Body of pancreas (tissue), 4 donors: Measurements from ENCODE around the gene COLEC11.

Experiments used
- CTCF ChIP-seq, 7 experiments: fragments of 450-650 bp in 4 of 7; fragments of 200-600 bp in 3 of 7; sonication (generic) in 3 of 7; IDR thresholded peaks; one replicate each; pipeline ENCODE4 v1.5.1; 2016 to 2019; ENCODE audit warnings: antibody characterized with exemption in 7 of 7
- POLR2A ChIP-seq, 3 donors: fragments of 450-650 bp; IDR thresholded peaks; one replicate each; pipeline ENCODE4 v1.6.1; 2016; ENCODE audit warnings: antibody characterized with exemption in 3 of 3, mild to moderate bottlenecking in 2 of 3

DNA sequence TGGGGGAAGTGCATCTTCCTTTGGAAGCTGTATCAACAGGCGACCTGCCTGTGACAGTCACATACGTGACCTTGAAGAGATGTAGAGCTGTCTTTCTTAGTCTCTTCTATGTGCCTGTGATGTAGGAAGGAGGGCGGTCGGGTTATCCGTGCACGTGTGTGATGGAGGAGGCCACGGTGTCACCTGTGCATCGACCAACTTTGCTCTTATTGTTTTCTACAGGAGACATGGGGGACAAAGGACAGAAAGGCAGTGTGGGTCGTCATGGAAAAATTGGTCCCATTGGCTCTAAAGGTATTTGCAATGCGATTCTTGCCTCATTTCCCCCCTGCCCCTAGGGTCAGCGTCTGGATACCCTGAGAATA is 42.4 kb downstream of the COLEC11 start:
- TF ChIP-seq CTCF (IDR thresholded peaks at IDR 0.05) (no peak), POLR2A (IDR thresholded peaks at IDR 0.05) (no peak)
